ELR (cell line): ENCODE results near the gene PPP2R1B.
A peak's percentile ranks its signal among the peaks of the same experiment; 100 is the strongest.

ENCODE experiments used
- DNase-seq: peaks from one replicate; pipeline ENCODE4 v3.0.0-alpha.2; 2015; ENCODE audit warnings: low read depth

Gene PPP2R1B

DNA sequence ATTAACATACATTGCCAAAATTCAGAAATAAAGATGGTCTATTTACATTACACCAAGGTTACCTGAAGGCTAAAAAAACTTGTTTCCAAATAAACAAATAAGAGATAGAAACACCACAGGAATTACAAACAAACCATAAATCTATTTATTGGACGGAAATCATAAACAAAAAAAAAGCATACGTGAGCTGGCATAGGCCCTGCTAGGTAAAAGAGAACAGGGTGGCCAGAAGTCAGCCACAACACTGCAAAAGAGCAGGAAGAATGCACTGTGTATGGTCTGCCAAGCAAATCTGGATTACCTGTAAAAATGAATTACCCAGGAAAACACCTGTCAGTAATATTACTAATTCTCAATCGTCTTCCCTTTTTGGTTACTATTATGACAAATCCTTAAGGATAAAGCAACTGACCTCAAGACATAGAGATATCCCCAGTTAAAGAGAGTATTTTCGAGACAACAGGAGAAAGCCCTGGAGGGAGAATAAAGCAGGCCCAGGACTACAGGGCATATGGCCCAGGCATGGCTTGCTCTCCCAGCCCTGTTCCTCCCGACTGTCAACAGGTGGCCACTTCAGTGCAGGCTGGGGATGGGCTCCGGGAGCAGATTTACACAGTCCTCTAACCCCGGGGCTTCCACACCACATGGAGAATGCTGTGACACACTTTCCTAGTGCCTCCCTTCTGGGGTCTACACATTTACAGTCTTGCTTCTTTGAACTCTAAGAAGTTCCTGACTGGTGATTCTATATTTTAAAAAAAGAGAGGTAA, 18.0 kb downstream of the PPP2R1B start:
- DNase-seq: no peak

DNA sequence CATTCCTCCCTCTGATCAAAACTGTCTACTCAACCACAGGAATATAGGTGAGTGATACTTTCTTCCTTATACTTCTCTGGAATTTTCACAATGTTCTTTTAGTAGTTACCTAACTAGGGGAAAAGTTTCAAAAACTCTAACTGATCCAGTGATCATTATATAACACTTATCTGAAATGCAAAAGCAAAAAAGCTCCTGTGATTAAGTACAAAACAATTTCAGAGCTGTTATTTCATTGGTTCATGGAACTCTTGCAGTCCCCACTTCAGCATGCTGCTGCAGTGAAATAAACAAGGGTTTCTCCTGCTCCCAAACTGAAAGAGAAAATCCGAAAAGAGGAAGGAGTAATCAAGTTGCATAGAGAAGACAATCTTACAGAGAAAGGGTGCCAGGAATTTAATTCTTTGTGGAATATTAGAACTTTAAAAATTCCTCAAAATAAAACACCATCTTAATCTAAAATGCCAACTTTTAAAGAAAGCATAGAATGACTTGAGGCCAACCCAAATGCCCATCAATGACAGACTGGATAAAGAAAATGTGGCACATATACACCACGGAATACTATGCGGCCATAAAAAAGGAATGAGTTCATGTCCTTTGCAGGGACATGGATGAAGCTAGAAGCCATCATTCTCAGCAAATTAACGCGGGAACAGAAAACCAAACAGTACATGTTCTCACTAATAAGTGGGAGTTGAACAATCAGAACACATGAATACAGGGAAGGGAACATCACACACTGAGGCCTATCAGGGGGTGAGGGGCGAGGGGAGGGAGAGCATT, 20.3 kb downstream of the PPP2R1B start:
- peak; percentile 65 for DNase-seq

- DNase-seq: no peak
Measured at GRCh38 chr11:111743700-111744099, 22.5 kb downstream of the PPP2R1B start.

GRCh38 chr11:111741751-111742150, 24.4 kb downstream of the PPP2R1B start:
- no peak for DNase-seq

DNA sequence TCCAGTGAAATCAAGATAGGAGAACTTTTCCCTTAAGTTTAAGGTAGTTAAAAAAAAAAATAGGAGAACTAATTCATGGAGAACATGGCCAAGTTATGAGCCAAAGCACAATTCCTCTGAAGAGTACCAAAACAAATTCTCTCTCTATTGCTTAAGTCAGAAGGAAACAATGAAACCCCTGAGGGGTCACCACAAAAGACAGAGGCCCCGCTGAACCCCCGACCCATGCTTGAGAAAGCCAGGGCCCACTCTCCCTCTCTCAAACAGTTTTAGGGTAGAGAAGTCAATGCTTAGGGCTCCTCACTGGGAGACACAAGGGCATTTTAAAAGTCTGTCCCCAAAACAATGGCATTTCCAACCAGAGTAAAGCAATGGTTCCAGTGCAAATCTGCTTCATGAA, 26.9 kb downstream of the PPP2R1B start:
- no peak for DNase-seq

DNA sequence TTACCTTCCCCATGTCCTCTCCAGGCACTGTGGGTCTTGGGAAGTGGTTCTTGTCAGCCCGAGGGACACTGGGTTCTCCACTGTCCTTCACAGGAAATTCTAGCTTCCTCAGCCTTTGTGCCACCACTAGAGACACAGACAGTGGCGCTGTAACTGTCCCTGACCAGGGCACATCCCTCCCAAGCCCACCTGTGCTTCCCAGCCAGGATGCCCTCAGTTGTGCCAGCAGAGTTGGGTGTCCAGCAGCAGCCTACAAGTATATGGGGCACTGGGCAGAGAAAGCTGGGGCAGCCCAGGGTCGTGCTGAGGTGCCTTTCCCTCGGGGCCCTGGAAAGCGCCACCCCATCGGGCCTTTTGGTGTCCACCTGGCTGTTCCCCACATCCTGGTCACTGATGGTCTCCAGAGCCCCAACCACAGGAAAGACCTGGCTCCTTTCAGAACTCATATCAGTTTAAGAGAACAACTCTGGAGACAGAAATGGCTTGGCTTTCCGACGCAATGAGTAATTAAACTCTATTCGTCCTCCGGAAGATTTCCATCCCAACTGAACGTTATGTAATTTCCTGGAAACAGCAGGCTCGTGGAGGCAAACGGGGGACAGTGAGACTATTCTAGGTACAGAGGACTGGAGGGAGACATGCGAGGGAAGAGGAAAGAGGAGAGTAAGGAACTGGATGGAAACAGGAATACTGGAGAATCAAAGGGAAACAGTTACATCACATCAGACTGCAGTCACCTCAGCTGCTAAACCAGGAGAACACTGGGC, 28.6 kb downstream of the PPP2R1B start:
- no peak for DNase-seq

- no peak for DNase-seq
Measured at GRCh38 chr11:111736621-111737443, 29.4 kb downstream of the PPP2R1B start.

DNA sequence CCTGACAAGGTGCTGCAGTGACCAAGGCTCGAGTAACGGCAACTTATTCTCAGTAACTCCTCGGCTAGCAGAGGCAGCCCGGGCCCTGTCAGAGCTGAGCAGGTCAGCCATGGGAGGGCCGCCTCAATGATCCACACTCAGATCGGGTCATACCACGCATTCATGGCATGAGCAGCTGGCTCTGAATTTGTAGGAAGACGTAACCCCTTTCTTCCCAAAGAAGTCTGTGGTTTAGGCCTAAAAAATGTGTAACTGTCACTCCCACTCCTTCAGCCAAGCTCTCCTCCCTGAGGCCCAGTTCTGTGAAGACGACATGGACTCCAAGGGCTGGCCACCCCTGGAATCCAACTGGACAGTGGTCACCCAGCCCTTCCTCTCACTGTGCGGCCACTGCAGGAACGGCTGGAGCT, 30.0 kb downstream of the PPP2R1B start:
- DNase-seq: peak; percentile 65

DNA sequence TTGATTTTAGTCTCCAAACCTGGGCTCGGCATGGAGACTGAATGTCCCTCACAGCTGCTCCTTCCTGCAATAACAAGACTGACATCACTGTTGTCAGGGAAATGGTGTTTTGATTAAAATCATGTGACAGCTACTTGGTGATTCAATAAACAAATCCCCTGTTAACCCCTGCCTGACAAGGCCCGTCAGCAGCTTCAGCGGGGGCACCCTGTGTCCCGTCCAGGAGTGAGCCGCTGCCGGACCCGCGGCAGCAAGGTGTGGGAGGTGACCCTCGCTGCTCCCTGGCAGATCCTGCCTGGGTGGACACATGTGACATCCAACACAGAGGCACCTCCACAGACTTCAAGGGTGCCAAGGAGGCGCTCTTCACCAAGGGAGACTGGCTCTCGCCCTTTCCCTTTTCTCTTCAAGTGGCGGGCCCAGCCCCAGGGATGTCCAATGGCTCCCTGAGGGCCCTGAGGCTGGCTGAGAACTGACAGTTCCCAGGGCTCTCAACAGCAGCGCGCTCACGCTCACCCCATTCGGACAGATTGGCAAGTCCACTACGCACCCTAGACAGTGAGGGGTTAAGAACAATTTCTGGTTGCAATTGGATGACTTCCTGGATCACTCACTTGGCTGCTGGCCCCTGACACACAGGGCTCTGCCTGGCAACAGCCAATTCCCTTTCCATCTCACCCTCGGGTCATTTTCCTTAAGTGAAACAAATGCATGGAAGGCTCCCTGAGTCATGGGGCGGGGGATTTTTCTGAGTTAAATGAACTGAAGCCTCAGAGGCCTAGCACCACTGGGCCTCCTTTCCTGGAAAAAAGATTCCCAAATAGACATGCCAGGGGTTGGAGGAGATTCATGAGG, 30.7 kb downstream of the PPP2R1B start:
- DNase-seq: peak; percentile 99

DNA sequence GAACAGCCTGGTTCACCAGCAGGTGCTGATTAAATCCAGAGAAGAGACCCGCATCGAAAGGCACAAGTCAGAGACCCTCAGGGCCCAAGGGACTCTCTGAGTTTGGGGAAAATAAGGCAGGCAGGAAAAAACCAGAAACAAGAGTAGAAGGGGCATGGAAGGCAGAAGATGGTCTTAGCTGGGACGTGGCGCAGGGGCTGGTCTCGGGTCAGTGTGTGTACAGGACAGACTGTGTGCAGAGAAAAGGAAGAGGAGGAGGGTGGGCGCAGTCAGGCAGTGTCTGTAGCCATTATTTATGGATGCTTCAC, 31.3 kb downstream of the PPP2R1B start:
- no peak for DNase-seq

GRCh38 chr11:111734101-111734953, 31.9 kb downstream of the PPP2R1B start:
- DNase-seq: no peak

DNA sequence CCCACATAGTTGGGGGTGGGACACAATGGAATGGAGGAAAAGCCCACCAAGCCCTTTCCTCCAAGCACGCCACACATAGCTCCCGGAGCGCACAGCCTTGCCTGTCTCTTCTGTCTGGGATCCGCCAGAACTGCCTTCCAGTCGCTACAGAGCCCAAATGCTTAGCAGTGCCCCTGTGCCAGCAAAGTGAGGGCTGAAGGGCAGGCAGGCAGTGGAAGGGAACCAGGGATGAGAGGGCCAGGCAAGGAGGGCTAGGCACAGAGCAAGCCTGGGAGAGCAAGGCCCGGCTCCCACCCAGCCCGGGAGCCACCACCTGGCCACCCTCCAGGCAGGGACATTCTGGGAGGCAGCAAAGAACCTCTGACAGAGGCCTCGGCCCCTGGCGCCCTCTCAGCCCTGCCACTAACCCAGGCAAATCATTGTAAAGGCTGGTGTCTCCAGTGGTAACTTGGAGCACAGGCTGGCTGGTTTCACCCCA, 32.5 kb downstream of the PPP2R1B start:
- no peak for DNase-seq

GRCh38 chr11:111733016-111733415, 33.2 kb downstream of the PPP2R1B start:
- DNase-seq: peak; percentile 85

- no peak for DNase-seq
Measured at GRCh38 chr11:111731821-111732220, 34.4 kb downstream of the PPP2R1B start.

- DNase-seq: no peak
Measured at GRCh38 chr11:111730871-111731591, 35.2 kb downstream of the PPP2R1B start.

DNA sequence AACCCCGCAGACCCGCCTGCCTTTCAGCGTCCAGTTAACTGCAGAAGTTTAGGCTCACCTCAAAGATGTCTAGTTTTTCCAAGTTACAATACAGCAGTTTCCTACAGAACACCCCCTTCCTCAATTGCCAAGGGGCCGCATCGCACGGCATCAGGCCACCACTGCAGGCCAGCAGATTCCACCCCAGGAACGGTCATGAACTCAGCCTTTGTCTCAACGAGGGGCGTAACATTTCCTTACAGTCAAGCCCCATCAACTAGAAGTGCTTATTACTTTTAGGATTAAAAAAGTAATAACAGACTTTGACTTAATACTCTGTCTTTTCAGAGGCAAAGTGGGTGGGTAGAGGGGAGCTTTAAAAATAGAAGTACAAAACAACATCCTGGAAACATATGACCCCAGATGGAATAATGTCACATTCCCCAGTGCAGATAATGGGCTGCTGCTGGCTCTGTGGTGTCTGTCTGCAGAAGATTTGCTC, 36.3 kb downstream of the PPP2R1B start:
- DNase-seq: no peak

- no peak for DNase-seq
Measured at GRCh38 chr11:111729071-111729830, 36.9 kb downstream of the PPP2R1B start.

DNA sequence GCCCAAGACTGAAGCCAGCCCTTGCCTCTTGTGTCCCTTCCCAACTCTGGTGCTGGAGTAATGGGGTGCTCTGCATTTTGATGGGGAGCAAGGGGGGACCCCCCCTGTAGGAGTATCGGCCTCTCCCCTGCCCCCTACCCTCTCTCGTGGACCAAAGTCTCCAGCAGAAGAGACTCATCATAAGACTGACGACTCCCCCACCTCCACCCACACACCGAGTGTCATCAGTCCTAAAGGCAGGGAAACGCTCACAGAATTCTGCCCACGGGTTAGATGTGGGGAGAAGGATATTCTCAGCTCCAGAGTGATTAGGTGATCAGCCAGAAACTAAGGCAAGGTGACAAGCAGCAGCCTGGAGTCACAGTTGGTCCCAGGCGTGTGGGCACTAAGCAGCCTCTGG, 38.8 kb downstream of the PPP2R1B start:
- no peak for DNase-seq
